Lung (tissue), 12 donors: ENCODE measurements around the gene OLFM3. TPM values are rescaled to one million over a fixed set of nuclear protein-coding genes. Genes with fewer than 3 reads are reported as not detected.

Experiments used
- ATAC-seq: fragments of 200-7000 bp; cut with Tn5 transposase; one replicate; pipeline ENCODE4 v1.9.1; 2020; ENCODE audit warnings: moderate number of reproducible peaks; ENCODE audit not compliant: insufficient read depth, low FRiP score
- DNase-seq, 3 donors: peaks; one replicate each; pipeline ENCODE4 v3.0.0-alpha.2; 2013 to 2017
- H3K27ac ChIP-seq, 2 donors: one replicate each; pipeline ENCODE4 v1.5.1; 2013; ENCODE audit warnings: mild to moderate bottlenecking in 2 of 2, moderate library complexity in 2 of 2, control low read depth in 1 of 2, inconsistent platforms in 1 of 2, low read depth in 1 of 2, low read length in 1 of 2
- H3K27me3 ChIP-seq, 3 donors: one replicate each; pipeline ENCODE4 v1.5.1; 2013; ENCODE audit warnings: low read length in 2 of 3; ENCODE audit not compliant: control insufficient read depth in 3 of 3, insufficient read depth in 3 of 3
- H3K36me3 ChIP-seq, 4 donors: one replicate each; pipeline ENCODE4 v1.5.1; 2013; ENCODE audit warnings: low read length in 4 of 4, mild to moderate bottlenecking in 1 of 4, moderate library complexity in 1 of 4; ENCODE audit not compliant: control insufficient read depth in 4 of 4, insufficient read depth in 4 of 4
- H3K4me1 ChIP-seq, 5 donors: one replicate each; pipeline ENCODE4 v1.5.1; 2013; ENCODE audit warnings: low read length in 5 of 5, mild to moderate bottlenecking in 2 of 5, moderate library complexity in 1 of 5; ENCODE audit not compliant: control insufficient read depth in 5 of 5, insufficient read depth in 5 of 5
- H3K4me3 ChIP-seq: one replicate; pipeline ENCODE4 v1.5.1; 2013; ENCODE audit warnings: mild to moderate bottlenecking, control low read depth, moderate library complexity
- H3K9ac ChIP-seq, 2 donors: one replicate each; pipeline ENCODE4 v1.5.1; 2013; ENCODE audit warnings: low read length in 2 of 2, control low read depth in 1 of 2; ENCODE audit not compliant: insufficient read depth in 1 of 2
- H3K9me3 ChIP-seq, 4 donors: one replicate each; pipeline ENCODE4 v1.5.1; 2013; ENCODE audit warnings: low read length in 3 of 4, mild to moderate bottlenecking in 1 of 4, moderate library complexity in 1 of 4; ENCODE audit not compliant: control insufficient read depth in 4 of 4, insufficient read depth in 3 of 4
- WGBS, 2 donors: extraction: QIAGEN DNeasy Blood & Tissue Kit; methylation state at CpG; one replicate each; pipeline ENCODE4 v1.1.7; 2013; 5-methylcytosine and 5-hydroxymethylcytosine counted together
- polyA plus RNA-seq, 2 donors: library from polyadenylated mRNA; stranded (reverse); fragments of 200-250 nt; gene quantifications; one replicate each; pipeline ENCODE4 v1.2.1, GENCODE V29; 2013
- total RNA-seq, 2 donors: library from RNA; depleted of rRNA in 1 of 2; stranded (reverse); fragments of >200 nt in 1 of 2; gene quantifications; one replicate each; pipeline ENCODE4 v1.2.1, GENCODE V29; 2014 to 2021
- TF ChIP-seq, protein P1 (sequence below): IDR thresholded peaks from 2 replicates; pipeline ENCODE4 v1.5.1; 2012; ENCODE audit warnings: mild to moderate bottlenecking; ENCODE audit errors: control extremely low read depth, extremely low read depth
- donor health status: control.
- donor health status: control.
- donor health status: Bipolar disorder and iron deficiency.
- donor health status: healthy.
- donor health status: DM: yes; HTN: yes; CAD: no.

The OLFM3 gene
- total and polyA plus RNA-seq, 4 donors: 8.1 TPM; not detected in 3

DNA sequence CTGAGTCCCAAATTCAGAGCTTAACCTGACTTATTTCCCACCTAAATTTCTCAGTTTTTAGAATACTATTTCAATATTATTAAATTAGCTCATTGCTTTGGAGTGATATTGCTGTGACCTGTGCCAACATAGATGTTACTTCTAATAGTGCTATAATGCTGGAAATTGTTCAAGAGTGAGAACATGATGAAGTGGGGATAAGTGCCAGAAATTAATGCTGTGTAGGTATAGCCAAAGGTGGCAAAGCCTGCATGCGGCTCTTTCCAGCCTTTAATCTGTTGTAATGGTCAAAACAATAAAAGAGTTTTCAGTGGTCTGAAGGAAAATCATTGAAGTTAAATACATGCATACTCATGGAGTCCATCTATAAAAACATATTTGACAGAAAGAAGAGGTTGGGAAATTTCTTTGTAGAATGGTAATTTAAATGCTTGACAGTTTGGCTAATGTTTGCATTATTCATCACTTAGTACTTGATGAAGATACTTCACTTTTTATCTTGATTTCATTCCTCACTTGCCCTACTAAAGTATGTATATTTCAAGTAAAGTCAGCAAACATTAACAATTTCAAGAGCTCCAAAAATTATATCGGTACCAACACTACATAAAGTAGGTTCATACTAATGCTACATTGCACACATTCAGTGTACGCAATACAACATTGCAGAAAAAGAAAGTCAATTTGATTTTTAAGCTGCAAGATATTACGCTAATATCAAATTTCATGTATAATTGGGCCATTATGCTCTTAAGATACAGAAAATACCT is 82.1 kb downstream of the OLFM3 start:
- Histone ChIP-seq H3K4me3 (no peak overlapping the region), H3K9me3 (no peaks in the 10 kb centered on the region), H3K27ac (no peak overlapping the region), H3K9ac (no peak overlapping the region), H3K27me3 (no peaks in the 10 kb centered on the region), H3K4me1 (no peaks in the 10 kb centered on the region), H3K36me3 (no peaks in the 10 kb centered on the region)
- TF ChIP-seq, protein P1, sequence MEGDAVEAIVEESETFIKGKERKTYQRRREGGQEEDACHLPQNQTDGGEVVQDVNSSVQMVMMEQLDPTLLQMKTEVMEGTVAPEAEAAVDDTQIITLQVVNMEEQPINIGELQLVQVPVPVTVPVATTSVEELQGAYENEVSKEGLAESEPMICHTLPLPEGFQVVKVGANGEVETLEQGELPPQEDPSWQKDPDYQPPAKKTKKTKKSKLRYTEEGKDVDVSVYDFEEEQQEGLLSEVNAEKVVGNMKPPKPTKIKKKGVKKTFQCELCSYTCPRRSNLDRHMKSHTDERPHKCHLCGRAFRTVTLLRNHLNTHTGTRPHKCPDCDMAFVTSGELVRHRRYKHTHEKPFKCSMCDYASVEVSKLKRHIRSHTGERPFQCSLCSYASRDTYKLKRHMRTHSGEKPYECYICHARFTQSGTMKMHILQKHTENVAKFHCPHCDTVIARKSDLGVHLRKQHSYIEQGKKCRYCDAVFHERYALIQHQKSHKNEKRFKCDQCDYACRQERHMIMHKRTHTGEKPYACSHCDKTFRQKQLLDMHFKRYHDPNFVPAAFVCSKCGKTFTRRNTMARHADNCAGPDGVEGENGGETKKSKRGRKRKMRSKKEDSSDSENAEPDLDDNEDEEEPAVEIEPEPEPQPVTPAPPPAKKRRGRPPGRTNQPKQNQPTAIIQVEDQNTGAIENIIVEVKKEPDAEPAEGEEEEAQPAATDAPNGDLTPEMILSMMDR: no peak
- ATAC-seq (no peak), DNase-seq (no peak)
- 68 to 78% methylated on average over 4 of the region's 4 CpGs for WGBS, 2 donors

DNA sequence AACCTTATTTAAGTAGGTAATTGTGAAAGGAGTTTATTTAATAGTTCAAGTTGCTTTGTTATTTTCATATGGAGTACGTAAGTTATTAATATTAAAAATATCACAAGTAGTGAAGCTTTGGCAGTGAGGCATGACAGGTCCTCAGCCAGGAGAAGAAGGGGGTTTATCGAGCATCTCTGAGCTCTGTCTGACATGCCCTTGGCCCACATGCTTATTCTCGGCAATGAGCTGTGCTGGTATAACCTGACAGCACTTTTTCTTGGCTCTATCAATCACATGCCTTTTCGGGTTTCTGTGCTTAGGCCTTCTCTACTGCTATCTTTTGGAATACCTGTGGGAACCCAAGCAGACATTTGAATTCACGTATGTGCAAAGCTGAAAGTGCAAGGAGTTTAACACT is 84.8 kb downstream of the OLFM3 start:
- no peaks in the 10 kb centered on the region for H3K4me1 ChIP-seq
- H3K36me3 ChIP-seq: no peaks in the 10 kb centered on the region
- H3K27me3 ChIP-seq: no peaks in the 10 kb centered on the region
- H3K27ac ChIP-seq: no peak overlapping the region
- TF ChIP-seq, protein P1: no peak
- WGBS, 2 donors: 85 to 90% methylated on average over 5 of the region's 5 CpGs
- H3K9me3 ChIP-seq: no peaks in the 10 kb centered on the region
- no peak for DNase-seq
- no peak overlapping the region for H3K9ac ChIP-seq
- no peak overlapping the region for H3K4me3 ChIP-seq
- ATAC-seq: no peak

DNA sequence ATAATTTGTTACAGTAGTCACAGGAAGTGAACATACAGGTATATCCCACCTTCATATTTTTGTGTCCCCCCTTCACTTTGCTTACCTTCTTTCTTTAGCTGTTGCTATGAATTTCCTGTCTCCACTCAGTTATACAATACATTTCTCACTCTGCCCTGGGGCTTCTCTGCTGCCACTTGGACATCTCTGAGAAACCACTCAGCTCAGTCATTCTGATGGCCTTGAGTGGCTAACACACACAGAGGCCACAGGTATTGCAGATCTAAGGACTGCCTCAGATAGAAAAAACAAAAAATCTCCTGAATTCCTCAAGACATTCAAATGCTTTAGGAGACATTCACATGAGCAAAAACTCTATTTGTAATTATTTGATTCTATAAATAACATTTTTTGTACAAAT is 87.7 kb downstream of the OLFM3 start:
- TF ChIP-seq, protein P1: no peak
- no peaks in the 10 kb centered on the region for H3K36me3 ChIP-seq
- H3K9ac ChIP-seq: no peak overlapping the region
- ATAC-seq: no peak
- no peak overlapping the region for H3K27ac ChIP-seq
- H3K4me1 ChIP-seq: peaks cover 0 to 14% (median 0%) of the 10 kb centered on the region in 5 donors
- DNase-seq: no peak
- no peak overlapping the region for H3K4me3 ChIP-seq
- no peaks in the 10 kb centered on the region for H3K9me3 ChIP-seq
- H3K27me3 ChIP-seq: no peaks in the 10 kb centered on the region

DNA sequence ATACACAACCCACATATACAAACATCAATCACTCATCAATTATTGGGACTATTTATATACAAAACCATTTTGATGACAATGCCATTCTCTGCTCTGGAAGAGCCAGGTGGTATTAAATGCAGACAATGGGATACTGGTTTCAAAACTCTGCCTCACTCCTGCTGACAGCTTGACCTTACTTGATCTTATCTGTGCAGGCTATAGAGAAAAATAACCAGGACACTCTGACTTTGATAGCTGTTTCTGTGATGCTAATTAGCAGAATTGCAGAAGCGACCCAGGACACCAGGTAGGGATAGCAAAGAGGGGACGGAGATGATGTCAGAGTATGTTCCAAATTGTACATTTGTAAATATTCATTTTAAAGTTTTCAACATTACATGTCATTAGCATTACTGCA is 89.5 kb downstream of the OLFM3 start:
- Histone ChIP-seq H3K9ac (no peak overlapping the region), H3K4me3 (no peak overlapping the region), H3K27ac (no peak overlapping the region), H3K9me3 (no peaks in the 10 kb centered on the region), H3K4me1 (peaks cover 0 to 14% (median 0%) of the 10 kb centered on the region in 5 donors), H3K36me3 (no peaks in the 10 kb centered on the region), H3K27me3 (no peaks in the 10 kb centered on the region)
- TF ChIP-seq, protein P1: no peak
- DNase-seq (no peak), ATAC-seq (no peak)
- WGBS, 2 donors: 63 to 90% methylated on average over 2 of the region's 2 CpGs
